ENCODE measurements around the gene FBH1. TPM values are rescaled to one million over a fixed set of nuclear protein-coding genes. Genes with fewer than 3 reads are reported as not detected.

Gene FBH1
- total and polyA plus RNA-seq, 10 of the 15 experiments (the other 5 are each of a cell fraction or from before 2014, with no cell fraction given): 6.1 to 67.6 (median 47.2) TPM

DNA sequence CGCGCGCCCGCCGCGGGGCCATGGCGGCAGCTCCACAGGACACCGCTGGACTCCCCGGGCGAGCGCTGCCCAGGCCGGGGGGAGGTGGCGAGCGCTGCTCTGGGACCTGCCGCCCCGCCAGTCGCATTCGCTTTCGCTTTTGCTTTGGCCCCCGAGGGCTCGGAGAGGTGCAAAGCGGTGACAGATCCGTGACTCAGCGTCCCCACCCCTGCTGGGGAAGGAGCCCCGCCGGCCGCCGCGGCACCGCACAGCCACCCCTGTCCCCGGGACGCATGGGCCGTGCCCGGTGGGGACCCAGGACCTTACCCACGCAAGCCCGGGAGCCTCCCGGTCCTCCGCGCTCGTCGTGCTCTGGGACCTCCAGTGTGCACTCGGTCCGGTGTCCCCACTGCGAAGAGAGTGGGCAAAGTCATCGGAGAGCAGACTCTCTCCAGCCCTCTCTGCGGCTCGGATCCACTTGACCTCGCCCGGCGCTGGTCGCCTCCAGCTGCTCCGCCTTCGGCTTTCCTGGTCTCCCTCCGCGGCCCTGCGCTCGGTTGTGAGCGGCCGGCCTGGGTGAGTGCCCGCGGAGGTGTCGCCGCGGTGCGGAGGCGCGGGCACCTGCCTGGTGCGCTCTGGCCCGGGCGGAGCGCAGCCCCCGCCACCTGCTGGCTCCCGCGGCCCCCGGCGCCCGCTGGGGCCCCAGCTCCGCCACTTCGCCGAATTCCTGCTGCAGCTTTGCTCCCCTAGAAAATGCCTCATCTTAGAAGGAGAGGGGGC lies 87.6 kb downstream of the FBH1 start, which contains the start of gene IL15RA (continued):
- no peak for TF ChIP-seq IRF5 (IDR thresholded peaks at IDR 0.05; ENCODE audit: borderline replicate concordance)
- TF ChIP-seq RELB (IDR thresholded peaks at IDR 0.05; ENCODE audit: low read depth): peak; percentile 15; the same call in 1 of the 2 replicates
- TF ChIP-seq TARDBP (IDR thresholded peaks at IDR 0.05; ENCODE audit: borderline replicate concordance): no peak
- peak; percentile 30 for TF ChIP-seq YY1 (IDR thresholded peaks at IDR 0.05; ENCODE audit: low read depth, low read length)
- 0 out of 2 replicates have a peak, but pooled peaks have one; percentile 33 for TF ChIP-seq ZNF217 (IDR thresholded peaks at IDR 0.05)
- no peak for TF ChIP-seq RELA (IDR thresholded peaks at IDR 0.05; ENCODE audit: borderline replicate concordance, partially characterized antibody)
- peak; percentile 68 for TF ChIP-seq IKZF1 (conservative IDR thresholded peaks at IDR 0.05)
- TF ChIP-seq TCF12 (IDR thresholded peaks at IDR 0.05; ENCODE audit: low read depth, low read length): peak; percentile 78
- TF ChIP-seq, protein P1, sequence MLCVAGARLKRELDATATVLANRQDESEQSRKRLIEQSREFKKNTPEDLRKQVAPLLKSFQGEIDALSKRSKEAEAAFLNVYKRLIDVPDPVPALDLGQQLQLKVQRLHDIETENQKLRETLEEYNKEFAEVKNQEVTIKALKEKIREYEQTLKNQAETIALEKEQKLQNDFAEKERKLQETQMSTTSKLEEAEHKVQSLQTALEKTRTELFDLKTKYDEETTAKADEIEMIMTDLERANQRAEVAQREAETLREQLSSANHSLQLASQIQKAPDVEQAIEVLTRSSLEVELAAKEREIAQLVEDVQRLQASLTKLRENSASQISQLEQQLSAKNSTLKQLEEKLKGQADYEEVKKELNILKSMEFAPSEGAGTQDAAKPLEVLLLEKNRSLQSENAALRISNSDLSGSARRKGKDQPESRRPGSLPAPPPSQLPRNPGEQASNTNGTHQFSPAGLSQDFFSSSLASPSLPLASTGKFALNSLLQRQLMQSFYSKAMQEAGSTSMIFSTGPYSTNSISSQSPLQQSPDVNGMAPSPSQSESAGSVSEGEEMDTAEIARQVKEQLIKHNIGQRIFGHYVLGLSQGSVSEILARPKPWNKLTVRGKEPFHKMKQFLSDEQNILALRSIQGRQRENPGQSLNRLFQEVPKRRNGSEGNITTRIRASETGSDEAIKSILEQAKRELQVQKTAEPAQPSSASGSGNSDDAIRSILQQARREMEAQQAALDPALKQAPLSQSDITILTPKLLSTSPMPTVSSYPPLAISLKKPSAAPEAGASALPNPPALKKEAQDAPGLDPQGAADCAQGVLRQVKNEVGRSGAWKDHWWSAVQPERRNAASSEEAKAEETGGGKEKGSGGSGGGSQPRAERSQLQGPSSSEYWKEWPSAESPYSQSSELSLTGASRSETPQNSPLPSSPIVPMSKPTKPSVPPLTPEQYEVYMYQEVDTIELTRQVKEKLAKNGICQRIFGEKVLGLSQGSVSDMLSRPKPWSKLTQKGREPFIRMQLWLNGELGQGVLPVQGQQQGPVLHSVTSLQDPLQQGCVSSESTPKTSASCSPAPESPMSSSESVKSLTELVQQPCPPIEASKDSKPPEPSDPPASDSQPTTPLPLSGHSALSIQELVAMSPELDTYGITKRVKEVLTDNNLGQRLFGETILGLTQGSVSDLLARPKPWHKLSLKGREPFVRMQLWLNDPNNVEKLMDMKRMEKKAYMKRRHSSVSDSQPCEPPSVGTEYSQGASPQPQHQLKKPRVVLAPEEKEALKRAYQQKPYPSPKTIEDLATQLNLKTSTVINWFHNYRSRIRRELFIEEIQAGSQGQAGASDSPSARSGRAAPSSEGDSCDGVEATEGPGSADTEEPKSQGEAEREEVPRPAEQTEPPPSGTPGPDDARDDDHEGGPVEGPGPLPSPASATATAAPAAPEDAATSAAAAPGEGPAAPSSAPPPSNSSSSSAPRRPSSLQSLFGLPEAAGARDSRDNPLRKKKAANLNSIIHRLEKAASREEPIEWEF (IDR thresholded peaks at IDR 0.05; ENCODE audit: insufficient replicate concordance, low read depth, low read length): no peak
- no peak; the same call in 1 of the 2 replicates for TF ChIP-seq TCF3 (IDR thresholded peaks at IDR 0.05; ENCODE audit: borderline replicate concordance, insufficient read depth, low read depth, low read length)
- TF ChIP-seq YBX1 (IDR thresholded peaks at IDR 0.05): no peak
- TF ChIP-seq ESRRA (IDR thresholded peaks at IDR 0.05; ENCODE audit: low read length): no peak
- TF ChIP-seq HDAC6 (IDR thresholded peaks at IDR 0.05; ENCODE audit: unreplicated experiment): peak; percentile 89
- TF ChIP-seq BACH1 (IDR thresholded peaks at IDR 0.05; ENCODE audit: borderline replicate concordance): peak; percentile 88
- TF ChIP-seq MYC (IDR thresholded peaks at IDR 0.05; ENCODE audit: insufficient read depth, insufficient read length, insufficient replicate concordance, low read length, severe bottlenecking): no peak
- no peak for TF ChIP-seq FOS (IDR thresholded peaks at IDR 0.05; ENCODE audit: borderline replicate concordance, extremely low read depth, insufficient read length)
- TF ChIP-seq, protein P2, sequence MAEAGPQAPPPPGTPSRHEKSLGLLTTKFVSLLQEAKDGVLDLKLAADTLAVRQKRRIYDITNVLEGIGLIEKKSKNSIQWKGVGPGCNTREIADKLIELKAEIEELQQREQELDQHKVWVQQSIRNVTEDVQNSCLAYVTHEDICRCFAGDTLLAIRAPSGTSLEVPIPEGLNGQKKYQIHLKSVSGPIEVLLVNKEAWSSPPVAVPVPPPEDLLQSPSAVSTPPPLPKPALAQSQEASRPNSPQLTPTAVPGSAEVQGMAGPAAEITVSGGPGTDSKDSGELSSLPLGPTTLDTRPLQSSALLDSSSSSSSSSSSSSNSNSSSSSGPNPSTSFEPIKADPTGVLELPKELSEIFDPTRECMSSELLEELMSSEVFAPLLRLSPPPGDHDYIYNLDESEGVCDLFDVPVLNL (IDR thresholded peaks at IDR 0.05; ENCODE audit: low read depth, low read length): no peak
- TF ChIP-seq NFYA (IDR thresholded peaks at IDR 0.05; ENCODE audit: borderline replicate concordance, low read depth, low read length): no peak
- no peak for TF ChIP-seq TCF7 (IDR thresholded peaks at IDR 0.05; ENCODE audit: borderline replicate concordance)
- TF ChIP-seq TAF1 (IDR thresholded peaks at IDR 0.05; ENCODE audit: borderline replicate concordance, low read depth, low read length): peak; percentile 23; the same call in 1 of the 2 replicates
- TF ChIP-seq RB1 (IDR thresholded peaks at IDR 0.05; ENCODE audit: borderline replicate concordance): peak; percentile 26; the same call in 1 of the 2 replicates
- TF ChIP-seq NBN (IDR thresholded peaks at IDR 0.05): peak; percentile 71

Measured in GM12878 (cell line).